MM.1S (cell line): Measurements from ENCODE around the gene ONECUT1.

Experiments used
- CTCF ChIP-seq: fragments of 300-600 bp; sonication (generic); IDR thresholded peaks from 2 replicates; pipeline ENCODE4 v1.5.1; 2016; ENCODE audit warnings: antibody characterized with exemption, low read length, mixed read lengths
- EZH2 ChIP-seq: fragments of 300-600 bp; sonication (generic); optimal IDR thresholded peaks from 2 replicates; pipeline ENCODE3; 2017; ENCODE audit warnings: low read depth, mild to moderate bottlenecking, antibody characterized with exemption, low read length, mixed read lengths

DNA sequence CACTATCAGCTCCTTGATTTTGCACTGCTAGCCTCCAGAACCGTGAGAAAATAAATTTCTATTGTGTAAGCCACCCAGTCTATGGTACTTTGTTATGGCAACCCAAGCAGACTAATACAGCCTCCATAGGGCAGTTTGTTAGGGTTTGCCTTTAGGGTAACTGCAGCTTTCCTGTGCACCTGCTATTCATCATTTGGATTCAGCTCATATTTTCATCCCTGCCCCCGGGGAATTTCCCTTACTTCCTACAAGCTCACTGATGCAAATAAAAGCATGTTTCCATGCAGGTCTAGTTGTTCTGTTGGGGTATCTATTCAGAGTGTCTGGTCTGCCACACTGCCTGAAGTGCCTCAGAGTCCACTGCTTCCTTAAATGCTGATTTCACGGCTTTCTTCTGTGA is 62.3 kb downstream of the ONECUT1 start:
- TF ChIP-seq CTCF, result no peak
- TF ChIP-seq EZH2, result no peak
